ENCODE measurements around the gene SNAPC2.

The SNAPC2 gene

DNA sequence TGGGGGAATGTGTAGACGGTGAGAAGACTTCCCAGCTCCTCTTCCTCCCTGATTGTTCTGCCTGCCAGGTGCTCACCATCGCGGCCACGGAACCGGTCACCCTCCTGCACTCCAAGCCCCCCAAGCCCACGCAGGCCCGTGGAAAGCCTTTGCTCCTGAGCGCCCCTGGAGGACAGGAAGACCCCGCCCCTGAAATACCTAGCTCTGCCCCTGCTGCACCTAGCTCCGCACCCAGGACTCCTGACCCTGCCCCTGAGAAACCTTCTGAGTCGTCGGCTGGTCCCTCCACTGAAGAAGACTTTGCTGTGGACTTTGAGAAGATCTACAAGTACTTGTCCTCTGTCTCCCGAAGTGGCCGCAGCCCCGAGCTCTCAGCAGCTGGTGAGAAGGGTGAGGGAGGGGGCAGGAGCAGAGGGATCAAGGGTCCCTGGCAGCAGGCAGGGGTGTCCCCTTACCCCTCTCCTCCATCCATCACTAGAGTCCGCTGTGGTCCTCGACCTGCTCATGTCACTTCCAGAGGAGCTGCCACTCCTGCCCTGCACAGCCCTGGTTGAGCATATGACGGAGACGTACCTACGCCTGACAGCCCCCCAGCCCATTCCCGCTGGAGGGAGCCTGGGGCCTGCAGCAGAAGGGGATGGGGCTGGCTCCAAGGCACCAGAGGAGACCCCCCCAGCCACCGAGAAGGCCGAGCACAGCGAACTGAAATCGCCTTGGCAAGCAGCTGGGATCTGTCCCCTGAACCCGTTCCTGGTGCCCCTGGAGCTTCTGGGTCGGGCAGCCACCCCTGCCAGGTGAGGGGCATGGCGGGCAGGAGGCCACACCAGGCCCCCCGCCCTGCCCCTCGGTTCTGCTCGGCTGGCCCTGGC, 2.1 kb downstream of the SNAPC2 start:
- no peak for DNase-seq (ENCODE audit: low read depth, low spot score)
- TF ChIP-seq, protein P1, sequence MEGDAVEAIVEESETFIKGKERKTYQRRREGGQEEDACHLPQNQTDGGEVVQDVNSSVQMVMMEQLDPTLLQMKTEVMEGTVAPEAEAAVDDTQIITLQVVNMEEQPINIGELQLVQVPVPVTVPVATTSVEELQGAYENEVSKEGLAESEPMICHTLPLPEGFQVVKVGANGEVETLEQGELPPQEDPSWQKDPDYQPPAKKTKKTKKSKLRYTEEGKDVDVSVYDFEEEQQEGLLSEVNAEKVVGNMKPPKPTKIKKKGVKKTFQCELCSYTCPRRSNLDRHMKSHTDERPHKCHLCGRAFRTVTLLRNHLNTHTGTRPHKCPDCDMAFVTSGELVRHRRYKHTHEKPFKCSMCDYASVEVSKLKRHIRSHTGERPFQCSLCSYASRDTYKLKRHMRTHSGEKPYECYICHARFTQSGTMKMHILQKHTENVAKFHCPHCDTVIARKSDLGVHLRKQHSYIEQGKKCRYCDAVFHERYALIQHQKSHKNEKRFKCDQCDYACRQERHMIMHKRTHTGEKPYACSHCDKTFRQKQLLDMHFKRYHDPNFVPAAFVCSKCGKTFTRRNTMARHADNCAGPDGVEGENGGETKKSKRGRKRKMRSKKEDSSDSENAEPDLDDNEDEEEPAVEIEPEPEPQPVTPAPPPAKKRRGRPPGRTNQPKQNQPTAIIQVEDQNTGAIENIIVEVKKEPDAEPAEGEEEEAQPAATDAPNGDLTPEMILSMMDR (IDR thresholded peaks at IDR 0.05; ENCODE audit: insufficient read depth, low read length, missing control alignments): no peak
- POLR2A ChIA-PET: no interaction called here
- H3K4me3 ChIP-seq (ENCODE audit: low read depth, low read length): peak overlapping the region; percentile 66; the same call in 1 of the 2 replicates
- CTCF ChIA-PET: interaction anchor here (1.5 to 5.9 kb wide), 5 partner anchors 16 to 70 kb away, joined by 3 to 29 read pairs (median 8); partner anchors contain the start of gene TIMM44

DNA sequence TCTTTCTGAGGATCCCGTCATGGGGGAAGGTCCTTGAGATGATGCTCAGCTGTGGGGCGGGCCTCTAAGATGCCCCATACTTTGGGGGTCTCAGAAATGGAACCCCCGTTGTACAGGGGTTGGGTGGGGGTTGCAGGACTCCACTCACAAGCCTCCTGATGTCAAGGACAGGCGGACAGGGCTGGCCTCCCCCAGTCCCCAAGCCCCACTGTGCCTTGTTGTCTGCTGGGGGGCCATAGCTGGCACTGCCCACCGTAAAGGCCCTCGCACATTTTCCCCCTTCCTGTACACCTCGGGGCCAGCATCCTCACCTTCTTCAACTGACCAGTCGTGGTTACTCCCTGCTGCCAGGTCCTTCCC, 2.7 kb downstream of the SNAPC2 start:
- H3K4me3 ChIP-seq (ENCODE audit: low read depth, low read length): no peak overlapping the region
- ChIA-PET CTCF (interaction anchor here (1.5 to 5.9 kb wide), 4 partner anchors 21 to 80 kb away, joined by 6 to 29 read pairs (median 8); partner anchors contain the start of gene TIMM44), POLR2A (no interaction called here)
- TF ChIP-seq, protein P1 (IDR thresholded peaks at IDR 0.05; ENCODE audit: insufficient read depth, low read length, missing control alignments): no peak
- DNase-seq (ENCODE audit: low read depth, low spot score): no peak

DNA sequence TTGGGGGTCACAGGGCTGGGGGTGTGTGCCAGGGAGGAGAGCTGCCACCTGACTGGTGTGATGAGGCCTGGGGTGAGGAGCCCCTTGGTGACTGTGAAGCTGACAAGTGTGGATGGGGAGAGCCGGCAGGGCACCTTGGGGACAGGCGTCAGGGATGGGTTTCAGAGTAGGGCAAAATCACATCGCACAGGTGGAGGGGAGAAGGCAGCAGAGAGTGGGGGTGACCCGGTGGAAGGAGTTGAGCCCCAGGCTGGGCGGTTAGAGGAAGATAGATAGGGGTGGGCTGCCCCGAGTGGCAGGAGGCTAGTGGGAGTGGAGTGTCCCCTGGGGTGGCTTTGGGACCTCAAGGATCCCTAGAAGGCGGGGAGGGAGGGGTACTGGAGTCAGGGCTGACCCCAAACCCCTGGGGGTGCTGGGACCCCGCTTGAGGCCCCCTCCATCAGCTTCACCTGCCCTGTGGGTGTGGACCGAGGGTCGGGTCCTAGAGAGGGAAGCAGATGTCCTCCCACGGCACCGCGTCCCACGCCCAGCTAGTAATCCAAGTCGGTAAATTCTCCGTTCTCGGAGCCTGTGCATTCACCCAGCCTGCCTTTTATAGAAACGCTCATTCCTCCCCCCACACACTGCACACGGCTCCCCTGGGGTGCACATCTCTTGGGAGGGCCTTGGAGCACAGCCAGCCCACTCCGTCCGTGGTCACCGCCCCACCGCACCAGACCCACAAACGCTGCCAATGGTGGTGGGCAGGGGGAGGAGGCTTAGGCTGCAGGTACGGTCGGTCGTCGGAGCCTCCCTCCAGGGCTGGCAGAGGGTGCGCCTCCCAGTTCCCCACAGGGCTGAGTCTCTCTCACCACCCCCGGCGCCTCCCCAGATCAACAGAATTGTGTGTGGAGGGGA, 3.4 kb downstream of the SNAPC2 start:
- CTCF ChIA-PET: interaction anchor here (0.6 to 2.0 kb wide), 6 partner anchors 15 to 84 kb away, joined by 3 to 7 read pairs (median 3); partner anchors contain the start of gene TIMM44
- DNase-seq (ENCODE audit: low read depth, low spot score): no peak
- H3K4me3 ChIP-seq (ENCODE audit: low read depth, low read length): no peak overlapping the region
- TF ChIP-seq, protein P1 (IDR thresholded peaks at IDR 0.05; ENCODE audit: insufficient read depth, low read length, missing control alignments): no peak
- POLR2A ChIA-PET: no interaction called here

DNA sequence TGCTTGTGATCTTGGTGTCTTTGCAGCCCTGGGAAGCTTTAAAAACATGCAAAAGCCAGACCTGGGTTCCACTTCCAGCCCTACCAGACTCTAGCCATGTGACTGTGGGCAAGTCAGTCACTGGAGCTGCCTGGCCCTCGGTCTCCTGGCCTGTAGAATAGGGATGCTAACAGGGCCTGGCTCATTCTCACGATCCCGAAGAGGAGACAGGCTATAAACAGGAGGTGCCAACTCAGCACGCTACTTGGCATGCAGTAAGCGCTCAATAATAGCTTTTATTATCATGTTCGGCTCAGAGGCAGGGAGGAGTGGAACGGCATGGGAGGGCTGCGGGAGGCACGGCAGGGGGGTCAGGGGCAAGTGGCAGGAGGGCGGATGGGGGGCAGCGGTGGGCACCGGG, 4.1 kb downstream of the SNAPC2 start:
- ChIA-PET POLR2A (interaction anchor here (0.7 kb wide), 1 partner anchor 51 kb away, joined by 4 read pairs; no protein-coding TSS in a partner anchor), CTCF (interaction anchor here (0.6 to 2.0 kb wide), 6 partner anchors 14 to 315 kb away, joined by 3 to 6 read pairs (median 3); no protein-coding TSS in a partner anchor)
- no peak overlapping the region for H3K4me3 ChIP-seq (ENCODE audit: low read depth, low read length)
- DNase-seq (ENCODE audit: low read depth, low spot score): no peak
- TF ChIP-seq, protein P1 (IDR thresholded peaks at IDR 0.05; ENCODE audit: insufficient read depth, low read length, missing control alignments): no peak

DNA sequence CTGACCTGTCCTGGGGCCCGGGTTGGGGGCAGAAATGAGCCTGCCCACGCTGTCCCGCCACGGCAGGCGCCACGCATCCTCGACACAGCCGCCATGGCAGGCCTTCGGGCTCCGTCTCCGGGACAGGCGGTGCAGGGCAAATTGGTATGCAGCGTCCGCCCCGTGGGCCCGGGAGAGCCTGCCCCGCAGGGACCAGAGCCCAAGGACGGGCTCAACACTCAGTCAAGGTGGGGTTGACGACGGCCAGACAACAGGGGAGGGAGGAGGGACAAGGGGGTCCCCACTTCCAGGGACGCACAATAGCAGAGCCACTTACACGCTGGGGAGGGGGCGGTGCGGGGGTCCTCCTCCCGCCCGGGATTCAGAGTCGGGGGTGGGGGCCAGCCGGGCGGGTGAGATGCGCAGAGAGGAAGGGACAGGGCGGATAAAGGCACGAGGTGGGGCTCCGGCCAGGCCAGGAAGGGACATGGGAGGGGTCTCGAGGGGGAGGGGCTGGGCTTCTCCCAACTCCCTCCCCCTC, 4.6 kb downstream of the SNAPC2 start:
- POLR2A ChIA-PET: interaction anchor here (0.7 kb wide), 1 partner anchor 51 kb away, joined by 4 read pairs; no protein-coding TSS in a partner anchor
- TF ChIP-seq, protein P1 (IDR thresholded peaks at IDR 0.05; ENCODE audit: insufficient read depth, low read length, missing control alignments): no peak
- CTCF ChIA-PET: interaction anchor here (0.6 to 2.0 kb wide), 5 partner anchors 13 to 314 kb away, joined by 3 to 6 read pairs (median 3); no protein-coding TSS in a partner anchor
- DNase-seq (ENCODE audit: low read depth, low spot score): no peak
- H3K4me3 ChIP-seq (ENCODE audit: low read depth, low read length): no peak overlapping the region; the same call in 1 of the 2 replicates

Data from AG04449 (cell line).